NCI-H446 (cell line): ENCODE data around the gene IL37.

Experiments
- DNase-seq, 2 experiments: peaks; one replicate each; lab custom pipeline; 2025; lab: John Stamatoyannopoulos, UW

The IL37 gene

DNA sequence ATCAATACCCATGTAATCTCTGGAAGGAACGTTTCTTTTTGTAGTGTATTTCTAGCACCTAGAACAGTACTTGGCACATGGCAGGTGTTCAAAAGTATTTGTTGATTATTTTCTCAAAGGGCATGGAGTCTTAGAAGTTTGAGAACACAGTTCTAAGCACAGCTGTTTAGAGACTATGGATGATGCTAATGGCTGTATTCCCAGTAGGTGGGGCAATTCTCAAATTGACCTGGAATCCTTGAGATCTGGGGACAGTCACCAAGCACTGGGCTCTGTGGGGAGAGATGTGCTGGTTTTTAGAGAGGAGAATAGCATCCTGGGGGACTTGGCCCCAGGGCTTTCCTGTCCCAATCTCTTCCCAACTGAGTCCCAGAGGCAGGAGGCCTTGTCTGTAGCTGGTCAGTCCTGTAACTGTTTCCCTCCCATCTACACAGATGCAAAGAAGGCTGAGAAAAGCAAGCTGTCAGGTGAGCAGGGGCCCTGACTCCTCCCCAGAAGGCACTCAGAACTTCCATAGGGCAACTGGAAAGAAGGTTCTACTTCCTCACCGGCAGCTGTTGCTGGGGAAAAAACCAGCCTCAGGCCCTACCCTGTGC lies 49.4 kb downstream of the IL37 start:
- no peak for DNase-seq

DNA sequence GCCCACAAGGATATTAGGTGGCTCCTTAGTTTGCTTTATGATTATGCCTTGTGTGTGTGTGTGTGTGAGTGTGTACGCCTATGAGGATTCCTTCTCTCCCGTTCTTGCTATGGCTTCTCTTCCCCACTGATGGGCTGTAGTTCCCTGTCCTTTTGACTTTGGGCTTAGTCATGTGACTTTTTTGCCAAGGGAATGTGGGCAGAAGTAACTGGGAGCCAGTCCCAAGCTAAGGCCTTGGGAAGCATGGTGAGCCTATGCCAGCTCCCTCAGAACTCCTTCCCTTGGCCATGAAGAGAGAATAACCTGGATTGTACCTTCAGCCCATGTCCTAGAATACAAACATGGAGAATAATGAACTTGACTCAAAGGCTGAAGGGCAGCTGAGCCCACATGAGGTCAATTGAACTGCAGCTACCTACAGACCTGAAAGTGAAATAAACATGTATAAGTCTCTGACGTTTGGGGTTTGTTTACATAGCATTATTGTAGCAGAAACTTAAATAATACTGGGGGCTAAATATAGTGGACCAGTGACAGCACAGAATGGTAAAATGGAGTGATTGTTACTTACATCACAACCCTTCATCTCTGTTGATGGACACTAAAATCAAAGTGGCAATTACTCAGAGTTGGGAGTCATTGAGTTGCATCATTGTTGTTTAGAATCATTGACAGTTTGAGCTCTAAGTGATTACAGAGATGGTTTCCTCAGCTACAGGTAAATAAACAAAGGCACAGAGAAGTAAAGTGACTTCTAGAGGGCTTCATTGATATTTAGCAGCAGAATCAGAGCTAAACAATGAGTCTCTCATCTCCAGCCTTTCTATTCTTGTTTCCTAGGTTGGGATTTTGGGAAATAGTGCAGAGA lies 51.6 kb downstream of the IL37 start:
- no peak for DNase-seq

GRCh38 chr2:112967023-112967422 lies 56.1 kb downstream of the IL37 start:
- DNase-seq: no peak
